B cell (primary cell): ENCODE results near the gene CC2D1B. TPM values are rescaled to one million over a fixed set of nuclear protein-coding genes. Genes with fewer than 3 reads are reported as not detected.

Experiments
- ATAC-seq: fragments of 200-7000 bp; cut with Tn5 transposase; one replicate; pipeline ENCODE4 v1.10.0; 2021; ENCODE audit warnings: low read depth, mild to moderate bottlenecking, moderate number of reproducible peaks, moderate library complexity
- CTCF ChIA-PET: fragments of 350-600 bp; sonication (Branson Sonifier 250); formaldehyde crosslinking; loops from one replicate; lab custom pipeline; 2021; ENCODE audit warnings: antibody characterized with exemption, inconsistent platforms; lab: Charles Lee
- POLR2A ChIA-PET: fragments of 350-600 bp; sonication (Branson Sonifier 250); formaldehyde crosslinking; loops from one replicate; lab custom pipeline; 2021; ENCODE audit warnings: antibody characterized with exemption; lab: Charles Lee
- DNase-seq: peaks from one replicate; pipeline ENCODE4 v3.0.0; 2013
- H2AFZ ChIP-seq: 2 replicates; pipeline ENCODE4 v1.6.1; 2012; ENCODE audit warnings: mild to moderate bottlenecking, low read depth, low read length; ENCODE audit not compliant: insufficient read depth, poor library complexity, severe bottlenecking
- H3K27ac ChIP-seq, 2 donors: 1 replicate in 1 of 2; 2 replicates in 1 of 2; pipeline ENCODE4 v1.5.1; 2012 to 2013; ENCODE audit warnings: low read length in 2 of 2, mild to moderate bottlenecking in 2 of 2, moderate library complexity in 1 of 2
- H3K27me3 ChIP-seq, 4 experiments: fragments of 200-600 bp in 1 of 4; sonication (generic) in 1 of 4; replicated peaks in 1 of 4; 1 replicate in 2 of 4; 2 replicates in 2 of 4; pipeline versions ENCODE4 v1.6.1 to v1.7.0; 2013 to 2016; ENCODE audit warnings: low read length in 3 of 4, mild to moderate bottlenecking in 2 of 4, mixed read lengths in 1 of 4, moderate library complexity in 1 of 4; ENCODE audit not compliant: insufficient read depth in 4 of 4, control insufficient read depth in 3 of 4; ENCODE audit errors: control extremely low read depth in 1 of 4
- H3K36me3 ChIP-seq, 2 experiments: replicated peaks in 1 of 2; 1 replicate in 1 of 2; 2 replicates in 1 of 2; pipeline versions ENCODE4 v1.6.1 to v1.7.1; 2013; ENCODE audit warnings: low read length in 1 of 2; ENCODE audit not compliant: insufficient read depth in 2 of 2, control insufficient read depth in 1 of 2; ENCODE audit errors: control extremely low read depth in 1 of 2, extremely low read depth in 1 of 2
- H3K4me1 ChIP-seq, 2 donors: fragments of 200-600 bp in 1 of 2; sonication (generic) in 1 of 2; 1 replicate in 1 of 2; 2 replicates in 1 of 2; pipeline versions ENCODE4 v1.5.1 to v1.6.1; 2013 to 2017; ENCODE audit warnings: low read length in 2 of 2; ENCODE audit not compliant: control insufficient read depth in 2 of 2, insufficient read depth in 2 of 2
- H3K4me2 ChIP-seq: replicated peaks from 2 replicates; pipeline ENCODE3; 2012; ENCODE audit warnings: mild to moderate bottlenecking, low read depth, low read length; ENCODE audit not compliant: poor library complexity, severe bottlenecking
- H3K4me3 ChIP-seq, 5 experiments: fragments of 200-600 bp in 1 of 5; sonication (generic) in 1 of 5; 1 replicate in 3 of 5; 2 replicates in 2 of 5; pipeline versions ENCODE4 v1.5.1 to v1.7.0; 2011 to 2016; ENCODE audit warnings: low read length in 4 of 5, mild to moderate bottlenecking in 4 of 5, low read depth in 2 of 5, control low read depth in 1 of 5, moderate library complexity in 1 of 5; ENCODE audit not compliant: insufficient read depth in 1 of 5; ENCODE audit errors: control extremely low read depth in 1 of 5, extremely low read depth in 1 of 5
- H3K79me2 ChIP-seq: fragments of 200-600 bp; sonication (generic); one replicate; pipeline ENCODE4 v1.6.0; 2016; ENCODE audit warnings: low read length; ENCODE audit not compliant: control insufficient read depth, insufficient read depth
- H3K9ac ChIP-seq: fragments of 200-600 bp; sonication (generic); 2 replicates; pipeline ENCODE4 v1.6.1; 2017; ENCODE audit warnings: mild to moderate bottlenecking, low read length, moderate library complexity
- H3K9me3 ChIP-seq, 3 donors: one replicate each; pipeline versions ENCODE4 v1.6.1 to v1.7.1; 2013; ENCODE audit warnings: low read length in 2 of 3; ENCODE audit not compliant: control insufficient read depth in 2 of 3, insufficient read depth in 1 of 3; ENCODE audit errors: control extremely low read depth in 1 of 3
- H4K20me1 ChIP-seq: 2 replicates; pipeline ENCODE4 v1.6.0; 2012; ENCODE audit warnings: mild to moderate bottlenecking, low read length; ENCODE audit not compliant: insufficient read depth, control insufficient read depth, poor library complexity, severe bottlenecking
- H3K27ac Mint-ChIP-seq: one replicate; pipeline ENCODE4 v1.8.0; 2021; ENCODE audit warnings: mixed read lengths
- H3K27me3 Mint-ChIP-seq: one replicate; pipeline ENCODE4 v1.8.0; 2021; ENCODE audit warnings: mixed read lengths
- H3K4me1 Mint-ChIP-seq: one replicate; pipeline ENCODE4 v1.8.0; 2021; ENCODE audit warnings: mixed read lengths
- H3K4me3 Mint-ChIP-seq: one replicate; pipeline ENCODE4 v1.8.0; 2021; ENCODE audit warnings: mixed read lengths
- H3K9me3 Mint-ChIP-seq: one replicate; pipeline ENCODE4 v1.8.0; 2022; ENCODE audit warnings: mixed read lengths; ENCODE audit not compliant: insufficient read depth
- CTCF ChIP-seq: fragments of 200-600 bp; IDR thresholded peaks from one replicate; pipeline ENCODE4 v1.8.0; 2022; ENCODE audit warnings: antibody characterized with exemption, mild to moderate bottlenecking
- EZH2 ChIP-seq: IDR thresholded peaks from 2 replicates; pipeline ENCODE4 v1.6.1; 2012; ENCODE audit warnings: borderline replicate concordance, low read depth, mild to moderate bottlenecking, moderate library complexity, low read length; ENCODE audit not compliant: insufficient read depth, poor library complexity, severe bottlenecking
- WGBS: methylation state at CpG from one replicate; pipeline ENCODE4 v1.1.5; 2013; ENCODE audit warnings: missing lambda C conversion rate; ENCODE audit not compliant: insufficient coverage; 5-methylcytosine and 5-hydroxymethylcytosine counted together
- intact Hi-C: fragments of 100-400 bp; cut with micrococcal nuclease; formaldehyde crosslinking; loops from one replicate; pipeline ENCODE4 v1.10.0; 2022
- polyA plus RNA-seq: library from polyadenylated mRNA; depleted of rRNA; stranded (reverse); fragments of >200 nt; gene quantifications from 2 replicates; pipeline ENCODE4 v1.2.3, GENCODE V29; 2012
- total RNA-seq, 2 donors: library from RNA; stranded (reverse); fragments of 120-200 nt in 1 of 2; gene quantifications; 1 replicate in 1 of 2; 2 replicates in 1 of 2; pipeline versions ENCODE4 v1.2.3 to v1.2.4, GENCODE V29; 2013 to 2022

The CC2D1B gene
- total and polyA plus RNA-seq, 2 donors (not counting 1 experiment from before 2014, with no cell fraction given): 28.9 to 79.7 TPM

DNA sequence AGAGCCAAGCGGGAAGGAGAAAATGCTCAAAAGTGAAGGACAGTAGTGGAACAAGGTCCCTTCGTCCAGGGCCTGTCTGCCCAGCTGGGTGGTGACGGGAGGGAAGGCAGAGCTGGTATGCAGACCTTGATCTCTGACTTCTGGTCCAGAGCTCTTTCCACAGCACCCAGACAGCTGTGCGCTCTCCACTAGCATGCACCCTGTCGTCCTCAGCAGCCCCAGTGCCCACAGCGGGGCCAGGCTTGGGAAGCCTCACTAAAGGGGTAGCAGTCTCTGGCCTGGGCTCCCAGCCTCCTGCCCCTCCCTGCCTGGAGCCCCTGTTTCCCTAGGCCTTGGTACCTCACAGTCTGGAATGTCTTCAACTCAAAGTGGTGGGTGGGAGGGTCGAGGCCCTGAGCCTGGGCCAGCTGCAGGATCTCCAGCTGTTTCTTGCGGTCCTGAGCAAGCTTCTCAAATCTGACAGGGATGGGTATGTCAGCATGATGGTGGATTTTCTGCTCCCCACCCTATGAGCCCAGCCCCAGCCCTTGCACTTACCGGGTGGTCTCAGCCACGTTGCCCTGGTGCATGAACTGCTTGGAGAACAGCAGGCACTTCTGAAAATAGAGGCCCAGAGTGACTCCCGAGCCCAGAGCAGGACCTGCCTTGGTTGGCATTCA, 10.0 kb downstream of the CC2D1B start:
- Histone ChIP-seq H3K79me2 (no peaks in the 10 kb centered on the region), H3K4me2 (no peak overlapping the region), H3K4me1 (no peaks in the 10 kb centered on the region), H4K20me1 (peaks cover 11% of the 10 kb centered on the region), H3K9ac (no peak overlapping the region), H3K9me3 (no peaks in the 10 kb centered on the region), H2AFZ (no peak overlapping the region), H3K27ac (no peak overlapping the region), H3K4me3 (no peak overlapping the region), H3K27me3 (no peaks in the 10 kb centered on the region), H3K36me3 (peaks cover 9 to 93% of the 10 kb centered on the region in 2 experiments)
- Mint-ChIP-seq H3K9me3 (no peaks in the 10 kb centered on the region), H3K4me1 (no peaks in the 10 kb centered on the region), H3K4me3 (no peak overlapping the region), H3K27me3 (no peaks in the 10 kb centered on the region), H3K27ac (no peak overlapping the region)
- WGBS: 96% methylated on average over 11 of the region's 11 CpGs
- ATAC-seq (no peak), DNase-seq (no peak)
- intact Hi-C loops: no loop called here
- ChIA-PET CTCF (no interaction called here), POLR2A (no interaction called here)
- TF ChIP-seq EZH2 (no peak), CTCF (no peak)

DNA sequence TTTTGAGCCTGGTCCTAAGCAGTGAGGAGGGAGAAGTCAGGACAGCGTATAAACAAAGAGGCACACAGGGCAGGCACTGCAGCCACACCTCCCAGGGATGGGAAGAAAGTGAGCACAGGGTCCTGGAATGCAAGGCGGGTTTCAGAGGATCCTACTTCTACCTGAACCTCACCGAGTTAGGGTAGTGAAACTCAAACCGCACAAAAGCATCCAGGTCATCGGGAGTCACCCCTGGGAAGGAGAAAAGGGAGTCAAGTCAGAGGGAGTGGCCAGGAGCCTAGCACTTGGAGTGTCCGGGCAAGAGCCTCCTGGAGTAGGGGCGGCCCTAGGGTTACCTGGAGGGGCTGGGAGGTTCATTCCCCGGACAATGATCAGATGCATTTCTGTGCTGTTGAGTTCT, 10.6 kb downstream of the CC2D1B start:
- Histone ChIP-seq H3K4me2 (no peak overlapping the region), H3K9me3 (no peaks in the 10 kb centered on the region), H3K4me1 (no peaks in the 10 kb centered on the region), H3K79me2 (no peaks in the 10 kb centered on the region), H3K4me3 (no peak overlapping the region), H3K27ac (no peak overlapping the region), H2AFZ (no peak overlapping the region), H3K9ac (no peak overlapping the region), H3K27me3 (no peaks in the 10 kb centered on the region), H3K36me3 (peaks cover 7 to 89% of the 10 kb centered on the region in 2 experiments), H4K20me1 (peaks cover 7% of the 10 kb centered on the region)
- H3K4me1 Mint-ChIP-seq: no peaks in the 10 kb centered on the region
- CTCF ChIA-PET: no interaction called here
- no peak overlapping the region for H3K4me3 Mint-ChIP-seq
- no peak overlapping the region for H3K27ac Mint-ChIP-seq
- 98% methylated on average over 7 of the region's 8 CpGs for WGBS
- no peak for TF ChIP-seq EZH2
- TF ChIP-seq CTCF: no peak
- intact Hi-C loops: no loop called here
- no peaks in the 10 kb centered on the region for H3K9me3 Mint-ChIP-seq
- ATAC-seq: no peak
- no peaks in the 10 kb centered on the region for H3K27me3 Mint-ChIP-seq
- DNase-seq: no peak
- POLR2A ChIA-PET: no interaction called here
